CD4-positive, alpha-beta T cell treated with Interleukin-10 for 1 hour (primary cell): ENCODE measurements around the gene ZNF853.
"Not testable (repeated sequence)": the region's sequence is repeated elsewhere in the genome, so short reads cannot be mapped to it uniquely, and the experiment has no call there.

Experiments
- DNase-seq: peaks from one replicate; pipeline ENCODE4 v3.0.0-alpha.2; 2020

Gene ZNF853

GRCh38 chr7:6606866-6607583 is 8.4 kb upstream of the ZNF853 start:
- DNase-seq = no peak

GRCh38 chr7:6607651-6608051 is 7.8 kb upstream of the ZNF853 start:
- no peak for DNase-seq

GRCh38 chr7:6608081-6608480 is 7.3 kb upstream of the ZNF853 start:
- DNase-seq = no peak

GRCh38 chr7:6608794-6609193 is 6.6 kb upstream of the ZNF853 start:
- no peak for DNase-seq

GRCh38 chr7:6612819-6613218 is 2.6 kb upstream of the ZNF853 start:
- DNase-seq = no peak

GRCh38 chr7:6613706-6614105 is 1.7 kb upstream of the ZNF853 start:
- no peak for DNase-seq

GRCh38 chr7:6615723-6616555 is 529 bp downstream of the ZNF853 start:
- DNase-seq = no peak

GRCh38 chr7:6616854-6617643 is 1.6 kb downstream of the ZNF853 start:
- no peak for DNase-seq

GRCh38 chr7:6618621-6619020 is 3.2 kb downstream of the ZNF853 start:
- DNase-seq = no peak

GRCh38 chr7:6619961-6620360 is 4.6 kb downstream of the ZNF853 start:
- DNase-seq = no peak

GRCh38 chr7:6621195-6622133 is 6.1 kb downstream of the ZNF853 start:
- peak; percentile 16 for DNase-seq

GRCh38 chr7:6622134-6622710 is 6.8 kb downstream of the ZNF853 start:
- DNase-seq = no peak

GRCh38 chr7:6623589-6624245 is 8.3 kb downstream of the ZNF853 start:
- peak; percentile 46 for DNase-seq

- DNase-seq = no peak
Observed at GRCh38 chr7:6624246-6624611, 8.8 kb downstream of the ZNF853 start.

- no peak for DNase-seq
Observed at GRCh38 chr7:6628045-6628444, 12.6 kb downstream of the ZNF853 start.

GRCh38 chr7:6630007-6630849 is 14.8 kb downstream of the ZNF853 start:
- no peak for DNase-seq

- no peak for DNase-seq
Observed at GRCh38 chr7:6631605-6632004, 16.2 kb downstream of the ZNF853 start.

GRCh38 chr7:6634021-6634420 is 18.6 kb downstream of the ZNF853 start:
- DNase-seq = no peak

GRCh38 chr7:6634971-6635370 is 19.6 kb downstream of the ZNF853 start:
- DNase-seq = not testable (repeated sequence)

- peak; percentile 68 for DNase-seq
Observed at GRCh38 chr7:6636741-6637543, 21.5 kb downstream of the ZNF853 start, which contains the start of gene ZNF316. ZNF316 (plus strand) TSS chr7:6637318; CDS start chr7:6642410, 5,092 bp downstream.
